Hepatocyte (in vitro differentiated cells): ENCODE measurements around the gene CORO1C. TPM values are rescaled to one million over a fixed set of nuclear protein-coding genes. Genes with fewer than 3 reads are reported as not detected.

Experiments
- DNase-seq: peaks from one replicate; pipeline ENCODE4 v3.0.0-alpha.2; 2016; ENCODE audit warnings: low spot score
- H2AFZ ChIP-seq: fragments of 200-600 bp; sonication (generic); 2 replicates; pipeline ENCODE4 v1.6.0; 2016; ENCODE audit warnings: antibody characterized with exemption, mild to moderate bottlenecking
- H3K27ac ChIP-seq: fragments of 200-600 bp; sonication (generic); 2 replicates; pipeline ENCODE4 v1.5.1; 2016; ENCODE audit warnings: mild to moderate bottlenecking
- H3K27me3 ChIP-seq: fragments of 200-600 bp; sonication (generic); 2 replicates; pipeline ENCODE4 v1.6.1; 2016
- H3K36me3 ChIP-seq: fragments of 200-600 bp; sonication (generic); replicated peaks from 2 replicates; pipeline ENCODE4 v1.5.1; 2016; ENCODE audit warnings: low read depth; ENCODE audit not compliant: insufficient read depth
- H3K4me1 ChIP-seq: fragments of 200-600 bp; sonication (generic); 2 replicates; pipeline ENCODE4 v1.5.1; 2016; ENCODE audit warnings: mild to moderate bottlenecking, moderate library complexity; ENCODE audit not compliant: insufficient read depth
- H3K4me2 ChIP-seq: fragments of 200-600 bp; sonication (generic); 2 replicates; pipeline ENCODE4 v1.6.0; 2016
- H3K4me3 ChIP-seq: fragments of 200-600 bp; sonication (generic); 2 replicates; pipeline ENCODE4 v1.5.1; 2016; ENCODE audit warnings: mild to moderate bottlenecking
- H3K79me2 ChIP-seq: fragments of 200-600 bp; sonication (generic); 2 replicates; pipeline ENCODE4 v1.6.0; 2017; ENCODE audit warnings: mild to moderate bottlenecking
- H3K9me2 ChIP-seq: fragments of 200-600 bp; sonication (generic); replicated peaks from 2 replicates; pipeline ENCODE4 v1.6.0; 2017; ENCODE audit warnings: mild to moderate bottlenecking; ENCODE audit not compliant: insufficient read depth
- H3K9me3 ChIP-seq: fragments of 200-600 bp; sonication (generic); 2 replicates; pipeline ENCODE4 v1.5.1; 2016; ENCODE audit warnings: low read depth, mild to moderate bottlenecking
- H4K20me1 ChIP-seq: fragments of 200-600 bp; sonication (generic); 2 replicates; pipeline ENCODE4 v1.6.0; 2016; ENCODE audit warnings: mild to moderate bottlenecking; ENCODE audit not compliant: insufficient read depth, poor library complexity, severe bottlenecking
- EZH2 ChIP-seq: fragments of 200-600 bp; sonication (generic); IDR thresholded peaks from 2 replicates; pipeline ENCODE4 v1.6.1; 2016; ENCODE audit warnings: antibody characterized with exemption, mild to moderate bottlenecking, borderline replicate concordance
- EZH2phosphoT487 ChIP-seq: fragments of 200-600 bp; sonication (generic); IDR thresholded peaks from one replicate; pipeline ENCODE4 v1.6.1; 2018; ENCODE audit warnings: antibody characterized with exemption, mild to moderate bottlenecking, low read depth, moderate library complexity; ENCODE audit not compliant: unreplicated experiment, severe bottlenecking
- WGBS: methylation state at CpG from one replicate; pipeline ENCODE4 v1.1.6; 2016; ENCODE audit warnings: low lambda C conversion rate; ENCODE audit errors: missing lambda C conversion rate; 5-methylcytosine and 5-hydroxymethylcytosine counted together
- polyA plus RNA-seq: library from polyadenylated mRNA; unstranded; fragments of >200 nt; fragmentation: Nextera tagmentation; extraction: Ambion mirVana; gene quantifications from 2 replicates; pipeline ENCODE4 v1.2.1, GENCODE V29; 2016
- total RNA-seq: library from RNA; depleted of rRNA; stranded (reverse); fragments of >200 nt; gene quantifications from 2 replicates; pipeline ENCODE4 v1.2.3, GENCODE V29; 2014
- TF ChIP-seq, protein P1 (sequence below): fragments of 200-600 bp; sonication (generic); IDR thresholded peaks from 2 replicates; pipeline ENCODE4 v1.5.1; 2016; ENCODE audit warnings: antibody characterized with exemption, mild to moderate bottlenecking; ENCODE audit not compliant: poor library complexity

Gene CORO1C
- total and polyA plus RNA-seq, 2 experiments from 2014 or later: 110 to 137 TPM

DNA sequence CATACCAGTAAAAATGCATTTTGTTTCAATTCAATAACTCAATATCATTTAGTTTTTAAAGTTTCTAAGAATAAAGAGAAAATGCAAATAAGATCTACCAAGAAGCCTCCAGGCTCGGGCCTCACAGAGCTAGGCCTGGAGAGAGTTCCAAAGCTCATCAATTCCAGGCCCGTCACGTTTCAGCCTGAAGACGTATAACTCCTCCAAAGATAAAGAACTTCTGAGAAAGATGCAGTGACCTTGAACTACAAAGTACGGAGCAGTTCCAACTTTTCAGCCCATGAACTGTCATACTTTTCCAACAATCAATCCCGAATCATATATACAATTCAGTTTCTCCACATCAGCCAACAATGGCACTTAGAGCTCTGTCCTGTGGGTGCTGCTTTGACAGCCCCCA, 17.8 kb downstream of the CORO1C start:
- H3K4me1 ChIP-seq: no peaks in the 10 kb centered on the region
- no peak overlapping the region for H2AFZ ChIP-seq
- no peaks in the 10 kb centered on the region for H3K27me3 ChIP-seq
- H3K79me2 ChIP-seq: peaks cover 100% of the 10 kb centered on the region
- no peaks in the 10 kb centered on the region for H3K9me3 ChIP-seq
- H4K20me1 ChIP-seq: peaks cover 62% of the 10 kb centered on the region
- peak overlapping the region; percentile 15 for H3K4me2 ChIP-seq
- no peaks in the 10 kb centered on the region for H3K9me2 ChIP-seq
- no peaks in the 10 kb centered on the region for H3K36me3 ChIP-seq
- peak overlapping the region; percentile 8 for H3K27ac ChIP-seq
- no peak overlapping the region for H3K4me3 ChIP-seq
- TF ChIP-seq, protein P1, sequence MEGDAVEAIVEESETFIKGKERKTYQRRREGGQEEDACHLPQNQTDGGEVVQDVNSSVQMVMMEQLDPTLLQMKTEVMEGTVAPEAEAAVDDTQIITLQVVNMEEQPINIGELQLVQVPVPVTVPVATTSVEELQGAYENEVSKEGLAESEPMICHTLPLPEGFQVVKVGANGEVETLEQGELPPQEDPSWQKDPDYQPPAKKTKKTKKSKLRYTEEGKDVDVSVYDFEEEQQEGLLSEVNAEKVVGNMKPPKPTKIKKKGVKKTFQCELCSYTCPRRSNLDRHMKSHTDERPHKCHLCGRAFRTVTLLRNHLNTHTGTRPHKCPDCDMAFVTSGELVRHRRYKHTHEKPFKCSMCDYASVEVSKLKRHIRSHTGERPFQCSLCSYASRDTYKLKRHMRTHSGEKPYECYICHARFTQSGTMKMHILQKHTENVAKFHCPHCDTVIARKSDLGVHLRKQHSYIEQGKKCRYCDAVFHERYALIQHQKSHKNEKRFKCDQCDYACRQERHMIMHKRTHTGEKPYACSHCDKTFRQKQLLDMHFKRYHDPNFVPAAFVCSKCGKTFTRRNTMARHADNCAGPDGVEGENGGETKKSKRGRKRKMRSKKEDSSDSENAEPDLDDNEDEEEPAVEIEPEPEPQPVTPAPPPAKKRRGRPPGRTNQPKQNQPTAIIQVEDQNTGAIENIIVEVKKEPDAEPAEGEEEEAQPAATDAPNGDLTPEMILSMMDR: no peak
- TF ChIP-seq EZH2 (no peak), EZH2phosphoT487 (no peak)
- DNase-seq: no peak
- whole genome bisulfite sequencing: 62% methylated on average over 6 of the region's 6 CpGs

DNA sequence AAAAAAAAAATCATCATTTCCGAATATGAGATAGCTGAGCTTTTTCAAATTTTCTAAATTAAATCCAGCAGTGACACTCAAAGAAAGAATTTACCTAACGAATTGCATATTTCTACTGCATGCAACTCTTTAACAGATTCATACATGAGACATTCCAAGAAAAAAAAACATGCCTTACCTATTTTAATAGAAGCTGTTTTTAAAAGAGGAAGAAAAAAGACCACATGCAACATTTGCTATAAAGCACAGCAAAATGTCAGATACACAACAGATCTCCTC, 18.5 kb downstream of the CORO1C start:
- Histone ChIP-seq H4K20me1 (peaks cover 60% of the 10 kb centered on the region), H3K27ac (no peak overlapping the region)
- WGBS: 76% methylated on average over 2 of the region's 2 CpGs

DNA sequence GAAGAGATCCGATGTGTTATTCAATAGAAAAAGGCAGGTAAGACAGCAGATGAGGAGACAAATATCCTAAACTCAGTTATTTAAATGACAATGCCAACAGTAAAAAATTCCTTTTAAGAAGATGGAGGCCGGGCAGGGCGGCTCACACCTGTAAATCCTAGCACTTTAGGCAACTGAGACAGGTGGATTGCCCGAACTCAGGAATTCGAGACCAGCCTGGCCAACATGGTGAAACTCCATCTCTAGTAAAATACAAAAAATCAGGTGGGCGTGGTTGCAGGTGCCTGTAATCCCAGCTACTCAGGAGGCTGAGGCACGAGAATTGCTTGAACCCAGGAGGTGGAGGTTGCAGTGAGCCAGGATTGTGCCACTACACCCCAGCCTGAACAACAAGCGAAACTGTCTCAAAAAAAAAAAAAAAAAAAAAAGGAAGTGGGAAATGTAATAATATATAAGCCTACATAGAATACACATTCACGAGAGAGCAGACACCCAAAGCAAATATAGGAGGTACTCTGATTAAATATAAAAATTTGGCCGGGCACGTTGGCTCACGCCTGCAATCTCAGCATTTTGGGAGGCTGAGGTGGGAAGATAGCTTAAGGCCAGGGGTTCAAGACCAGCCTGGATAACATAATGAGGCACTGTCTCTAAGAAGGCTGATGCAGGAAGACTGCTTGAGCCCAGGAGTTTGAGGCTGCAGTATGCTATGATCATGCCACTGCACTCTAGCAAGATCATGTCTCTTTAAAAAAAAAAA, 19.0 kb downstream of the CORO1C start:
- H3K27me3 ChIP-seq: no peaks in the 10 kb centered on the region
- no peak overlapping the region for H3K4me3 ChIP-seq
- H3K4me2 ChIP-seq: no peak overlapping the region
- no peak overlapping the region for H3K27ac ChIP-seq
- peaks cover 61% of the 10 kb centered on the region for H4K20me1 ChIP-seq
- 97% methylated on average over 12 of the region's 12 CpGs for WGBS
- H3K9me2 ChIP-seq: no peaks in the 10 kb centered on the region
- DNase-seq: no peak
- H3K9me3 ChIP-seq: no peaks in the 10 kb centered on the region
- H2AFZ ChIP-seq: no peak overlapping the region
- peaks cover 100% of the 10 kb centered on the region for H3K79me2 ChIP-seq
- no peaks in the 10 kb centered on the region for H3K36me3 ChIP-seq
- TF ChIP-seq EZH2phosphoT487: no peak
- TF ChIP-seq, protein P1: no peak
- no peak for TF ChIP-seq EZH2
- H3K4me1 ChIP-seq: no peaks in the 10 kb centered on the region

More for the DNA sequence above, 18.5 kb downstream of the CORO1C start:
- H3K4me3 ChIP-seq: no peak overlapping the region
- H3K36me3 ChIP-seq: no peaks in the 10 kb centered on the region
- TF ChIP-seq, protein P1: no peak
- no peak for TF ChIP-seq EZH2phosphoT487
- TF ChIP-seq EZH2: no peak
- no peak for DNase-seq
- no peak overlapping the region for H2AFZ ChIP-seq
- H3K27me3 ChIP-seq: no peaks in the 10 kb centered on the region
- no peaks in the 10 kb centered on the region for H3K9me2 ChIP-seq
- H3K4me1 ChIP-seq: no peaks in the 10 kb centered on the region
- no peaks in the 10 kb centered on the region for H3K9me3 ChIP-seq
- no peak overlapping the region for H3K4me2 ChIP-seq
- peaks cover 100% of the 10 kb centered on the region for H3K79me2 ChIP-seq
